Measurements from ENCODE around the gene GRHL1.

- TF ChIP-seq CTCF (IDR thresholded peaks at IDR 0.05; ENCODE audit: low read depth, low read length) (no peak), EZH2phosphoT487 (IDR thresholded peaks at IDR 0.05; ENCODE audit: low read depth) (no peak)
Observed at GRCh38 chr2:10030311-10030736, 78.8 kb downstream of the GRHL1 start.
